ENCODE data around the gene ME1. TPM values are rescaled to one million over a fixed set of nuclear protein-coding genes. Genes with fewer than 3 reads are reported as not detected.
"Not testable (repeated sequence)": the region's sequence is repeated elsewhere in the genome, so short reads cannot be mapped to it uniquely, and the experiment has no call there.

Gene ME1
- total RNA-seq, 3 donors from 2014 or later, result 0.30 to 0.63 (median 0.55) TPM

- ATAC-seq; H3K4me1 Mint-ChIP-seq (ENCODE audit: low read depth); H3K36me3 Mint-ChIP-seq (ENCODE audit: insufficient read depth); H3K9me3 Mint-ChIP-seq; H3K27me3 Mint-ChIP-seq (ENCODE audit: low read depth); H3K4me3 Mint-ChIP-seq; DNase-seq: not testable (repeated sequence)
These were observed 19.2 kb upstream of the ME1 start for GRCh38 chr6:83450015-83450414.

GRCh38 chr6:83444086-83444699 lies 13.3 kb upstream of the ME1 start:
- not testable (repeated sequence) for H3K9me3 Mint-ChIP-seq; ATAC-seq; H3K36me3 Mint-ChIP-seq (ENCODE audit: insufficient read depth); H3K4me3 Mint-ChIP-seq; H3K4me1 Mint-ChIP-seq (ENCODE audit: low read depth); H3K27me3 Mint-ChIP-seq (ENCODE audit: low read depth); DNase-seq

- Mint-ChIP-seq H3K4me3 (no peak overlapping the region), H3K4me1 (ENCODE audit: low read depth) (no peaks in the 10 kb centered on the region), H3K36me3 (ENCODE audit: insufficient read depth) (no peaks in the 10 kb centered on the region), H3K9me3 (no peaks in the 10 kb centered on the region), H3K27me3 (ENCODE audit: low read depth) (peaks cover 2% of the 10 kb centered on the region)
- no peak for ATAC-seq
- no peak for DNase-seq
These were observed 12.7 kb upstream of the ME1 start for GRCh38 chr6:83443516-83443915.

- DNase-seq (no peak), ATAC-seq (no peak)
- Mint-ChIP-seq H3K4me3 (no peak overlapping the region), H3K36me3 (ENCODE audit: insufficient read depth) (no peaks in the 10 kb centered on the region), H3K4me1 (ENCODE audit: low read depth) (no peaks in the 10 kb centered on the region), H3K27me3 (ENCODE audit: low read depth) (peaks cover 2% of the 10 kb centered on the region), H3K9me3 (no peaks in the 10 kb centered on the region)
These were observed 11.9 kb upstream of the ME1 start for GRCh38 chr6:83442752-83443151.

DNA sequence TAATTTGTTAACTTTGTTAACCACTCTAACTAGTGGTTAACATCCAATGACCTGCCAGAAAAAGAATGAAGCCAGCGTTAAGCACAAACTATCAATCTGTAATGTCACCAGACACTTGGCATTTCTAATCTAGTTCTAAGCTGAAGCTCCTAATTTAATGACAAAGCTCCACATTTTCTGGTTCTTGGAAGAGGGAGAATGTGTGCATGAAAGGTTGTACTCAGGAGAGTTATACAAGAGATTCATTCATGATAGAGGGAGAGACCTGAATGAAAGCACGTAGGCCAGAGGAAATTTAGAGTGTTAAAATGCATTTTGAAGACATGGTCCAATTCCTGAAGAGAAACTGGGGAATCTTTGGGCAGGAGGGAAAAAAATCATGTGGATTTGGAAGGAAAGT lies 8.3 kb upstream of the ME1 start:
- ATAC-seq (no peak), DNase-seq (no peak)
- Mint-ChIP-seq H3K36me3 (ENCODE audit: insufficient read depth) (no peaks in the 10 kb centered on the region), H3K4me3 (no peak overlapping the region), H3K9me3 (no peaks in the 10 kb centered on the region), H3K27me3 (ENCODE audit: low read depth) (peaks cover 2% of the 10 kb centered on the region), H3K4me1 (ENCODE audit: low read depth) (no peaks in the 10 kb centered on the region)

DNA sequence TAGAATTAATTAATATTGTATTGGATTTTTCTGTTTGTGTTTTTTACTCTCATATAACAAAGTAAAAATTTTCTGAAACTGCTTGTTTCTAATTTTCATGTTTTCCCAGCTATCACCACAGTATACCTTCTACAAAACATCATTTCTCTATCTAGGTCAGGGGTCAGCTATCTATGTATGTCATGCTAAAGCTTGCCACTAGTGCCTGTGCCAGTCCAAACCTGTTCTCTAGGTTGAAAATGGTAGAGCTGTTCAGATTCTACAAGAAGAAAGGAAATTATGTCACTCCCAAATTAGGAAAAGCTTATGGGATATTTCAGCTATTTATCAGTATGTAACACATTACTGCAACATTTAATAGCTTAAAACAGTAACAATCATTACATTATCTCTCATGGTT lies 5.8 kb upstream of the ME1 start:
- DNase-seq (no peak), ATAC-seq (no peak)
- Mint-ChIP-seq H3K4me3 (no peak overlapping the region), H3K36me3 (ENCODE audit: insufficient read depth) (no peaks in the 10 kb centered on the region), H3K27me3 (ENCODE audit: low read depth) (peaks cover 7% of the 10 kb centered on the region), H3K4me1 (ENCODE audit: low read depth) (no peaks in the 10 kb centered on the region), H3K9me3 (no peaks in the 10 kb centered on the region)

- ATAC-seq (no peak), DNase-seq (no peak)
- Mint-ChIP-seq H3K27me3 (ENCODE audit: low read depth) (peaks cover 25% of the 10 kb centered on the region), H3K36me3 (ENCODE audit: insufficient read depth) (no peaks in the 10 kb centered on the region), H3K9me3 (no peaks in the 10 kb centered on the region), H3K4me3 (no peak overlapping the region), H3K4me1 (ENCODE audit: low read depth) (no peaks in the 10 kb centered on the region)
These were observed 2.3 kb upstream of the ME1 start for GRCh38 chr6:83433177-83433576.

- H3K4me1 Mint-ChIP-seq (ENCODE audit: low read depth), result no peaks in the 10 kb centered on the region
- H3K4me3 Mint-ChIP-seq, result no peak overlapping the region
- DNase-seq (no peak), ATAC-seq (no peak)
- H3K27me3 Mint-ChIP-seq (ENCODE audit: low read depth), result peaks cover 25% of the 10 kb centered on the region
- H3K36me3 Mint-ChIP-seq (ENCODE audit: insufficient read depth), result no peaks in the 10 kb centered on the region
- H3K9me3 Mint-ChIP-seq, result no peaks in the 10 kb centered on the region
These were observed 1.8 kb upstream of the ME1 start for GRCh38 chr6:83432636-83433035.

GRCh38 chr6:83431545-83432155 lies 799 bp upstream of the ME1 start:
- no peaks in the 10 kb centered on the region for H3K4me1 Mint-ChIP-seq (ENCODE audit: low read depth)
- no peak overlapping the region for H3K4me3 Mint-ChIP-seq
- no peak for ATAC-seq
- no peaks in the 10 kb centered on the region for H3K9me3 Mint-ChIP-seq
- DNase-seq, result no peak
- H3K27me3 Mint-ChIP-seq (ENCODE audit: low read depth), result peaks cover 25% of the 10 kb centered on the region
- no peaks in the 10 kb centered on the region for H3K36me3 Mint-ChIP-seq (ENCODE audit: insufficient read depth)

DNA sequence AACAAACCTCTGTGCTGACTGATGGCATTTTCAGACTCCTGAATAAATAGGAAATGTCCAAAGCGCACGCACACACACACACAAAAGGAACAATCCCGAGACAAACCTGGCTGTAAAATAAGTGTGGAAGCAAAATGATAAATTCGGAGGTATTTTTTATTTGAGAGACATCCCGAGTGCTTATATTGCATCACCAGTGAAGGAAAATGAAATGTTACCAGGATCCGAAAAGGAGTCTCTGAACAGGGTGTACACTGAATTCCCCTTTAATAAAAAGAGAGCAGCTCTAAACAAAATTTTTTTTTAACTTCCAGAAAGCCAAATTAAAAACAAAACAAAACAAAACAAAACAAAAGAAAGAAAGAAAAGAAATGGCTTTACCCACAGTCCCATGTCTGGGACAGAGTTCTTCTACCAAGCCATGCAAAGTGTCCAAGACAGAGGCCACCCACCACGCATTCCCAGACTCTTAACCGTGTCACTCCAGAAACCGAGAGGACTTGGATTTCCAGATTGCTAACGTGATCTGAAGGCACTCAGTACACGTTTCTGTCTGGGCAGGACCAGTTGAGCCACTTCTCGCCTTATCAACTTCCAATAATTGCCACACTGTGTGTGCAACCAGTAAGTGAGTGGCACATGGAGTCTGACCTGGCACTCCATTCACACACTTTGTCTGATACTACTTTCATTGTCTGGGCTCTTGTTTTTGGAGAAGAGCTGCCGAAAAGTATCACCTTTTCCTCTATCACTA lies 817 bp downstream of the ME1 start:
- Mint-ChIP-seq H3K27me3 (ENCODE audit: low read depth) (peaks cover 25% of the 10 kb centered on the region), H3K4me3 (peak overlapping the region; percentile 49), H3K4me1 (ENCODE audit: low read depth) (no peaks in the 10 kb centered on the region), H3K36me3 (ENCODE audit: insufficient read depth) (no peaks in the 10 kb centered on the region), H3K9me3 (peaks cover 8% of the 10 kb centered on the region)
- ATAC-seq, result peak in 1 of 2 donors; percentile 23
- DNase-seq, result no peak

GRCh38 chr6:83429269-83429668 lies 1.6 kb downstream of the ME1 start:
- no peak overlapping the region for H3K4me3 Mint-ChIP-seq
- H3K36me3 Mint-ChIP-seq (ENCODE audit: insufficient read depth), result no peaks in the 10 kb centered on the region
- DNase-seq (no peak), ATAC-seq (no peak)
- H3K9me3 Mint-ChIP-seq, result peaks cover 8% of the 10 kb centered on the region
- no peaks in the 10 kb centered on the region for H3K4me1 Mint-ChIP-seq (ENCODE audit: low read depth)
- H3K27me3 Mint-ChIP-seq (ENCODE audit: low read depth), result peaks cover 25% of the 10 kb centered on the region

DNA sequence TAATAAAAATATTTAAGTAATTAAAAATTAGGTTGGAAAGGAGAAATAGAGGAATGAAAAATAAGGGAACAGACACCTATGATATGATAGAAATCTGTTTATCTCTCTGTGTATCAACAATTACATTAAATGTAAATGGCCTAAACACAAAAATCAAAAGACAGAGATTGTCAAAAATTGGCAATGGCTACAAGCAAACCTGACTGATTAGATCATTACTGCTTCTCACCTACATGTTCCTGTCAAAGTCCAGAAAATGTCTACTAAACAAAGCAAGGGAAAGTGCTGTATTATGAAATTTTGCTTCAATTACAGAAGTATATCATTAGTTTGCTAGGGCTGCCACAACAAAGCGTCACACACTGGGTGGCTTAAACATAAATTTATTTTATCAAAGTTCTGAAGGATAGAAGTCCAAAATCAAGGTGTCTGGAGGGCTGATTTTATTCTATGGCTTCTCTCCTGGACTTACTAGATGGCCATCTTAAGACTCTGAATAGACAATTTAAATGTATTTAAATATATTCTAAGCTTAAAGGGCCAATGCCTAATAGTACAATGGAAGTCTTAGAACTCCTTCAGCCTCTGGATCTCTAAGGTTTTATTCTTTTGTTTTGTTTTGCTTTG lies 6.3 kb downstream of the ME1 start:
- no peak for ATAC-seq
- DNase-seq, result no peak
- H3K36me3 Mint-ChIP-seq (ENCODE audit: insufficient read depth), result no peaks in the 10 kb centered on the region
- no peaks in the 10 kb centered on the region for H3K4me1 Mint-ChIP-seq (ENCODE audit: low read depth)
- H3K27me3 Mint-ChIP-seq (ENCODE audit: low read depth), result peaks cover 2% of the 10 kb centered on the region
- H3K4me3 Mint-ChIP-seq, result no peak overlapping the region
- peaks cover 12% of the 10 kb centered on the region for H3K9me3 Mint-ChIP-seq

DNA sequence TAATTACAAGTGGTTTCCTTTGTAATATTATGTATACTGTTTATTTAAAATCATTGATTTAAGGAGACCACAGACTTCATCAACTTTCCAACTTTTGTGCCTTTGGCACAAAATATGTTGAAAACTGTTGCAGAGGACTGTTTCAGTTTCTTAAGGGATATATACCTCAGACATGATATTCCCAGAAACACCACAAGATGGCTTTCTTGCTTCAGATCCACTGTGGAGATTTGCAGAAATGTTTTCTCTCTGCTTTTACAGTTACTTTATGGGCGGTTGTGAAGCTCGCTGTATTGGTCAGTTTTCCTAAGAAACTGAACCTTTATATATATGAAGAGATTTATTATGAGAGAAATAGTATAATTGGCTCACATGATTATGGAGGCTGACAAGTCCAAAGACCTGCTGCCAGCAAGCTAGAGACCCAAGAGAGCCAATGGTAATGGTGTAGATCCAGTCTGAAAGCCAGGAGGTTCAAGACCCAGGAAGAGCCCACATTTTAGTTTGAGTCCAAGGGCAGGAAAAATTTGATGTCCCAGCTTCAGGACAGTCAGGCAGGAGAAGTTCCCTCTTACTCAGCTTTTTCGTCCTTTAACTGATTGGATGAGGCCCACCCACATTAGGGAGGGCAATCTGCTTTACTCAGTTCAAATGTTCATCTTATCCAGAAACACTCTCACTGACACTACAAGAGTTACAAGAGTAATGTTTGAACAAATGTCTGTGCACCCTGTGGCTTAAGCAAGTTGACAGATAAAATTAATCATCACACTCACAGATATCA lies 12.8 kb downstream of the ME1 start:
- Mint-ChIP-seq H3K36me3 (ENCODE audit: insufficient read depth) (no peaks in the 10 kb centered on the region), H3K9me3 (peaks cover 4% of the 10 kb centered on the region), H3K27me3 (ENCODE audit: low read depth) (no peaks in the 10 kb centered on the region), H3K4me1 (ENCODE audit: low read depth) (no peaks in the 10 kb centered on the region), H3K4me3 (no peak overlapping the region)
- ATAC-seq, result no peak
- DNase-seq, result no peak

DNA sequence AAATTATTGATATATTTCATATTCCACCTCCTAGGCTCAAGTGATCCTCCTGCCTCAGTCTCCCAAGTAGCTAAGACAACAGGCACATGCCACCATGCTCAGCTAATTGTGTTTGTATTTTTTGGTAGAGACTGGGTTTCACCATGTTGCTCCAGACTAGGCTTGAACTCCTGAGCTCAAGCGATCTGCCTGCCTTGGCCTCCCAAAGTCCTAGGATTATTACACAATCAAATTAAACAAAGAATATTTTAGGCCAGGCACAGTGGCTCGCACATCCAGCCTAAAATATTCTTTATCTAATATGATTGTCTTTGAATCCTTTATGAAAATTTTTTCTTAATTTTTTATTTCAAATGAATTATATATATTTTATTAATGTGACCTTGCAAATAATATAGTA lies 17.8 kb downstream of the ME1 start:
- Mint-ChIP-seq H3K4me1 (ENCODE audit: low read depth) (no peaks in the 10 kb centered on the region), H3K36me3 (ENCODE audit: insufficient read depth) (no peaks in the 10 kb centered on the region), H3K4me3 (no peak overlapping the region), H3K9me3 (no peaks in the 10 kb centered on the region), H3K27me3 (ENCODE audit: low read depth) (no peaks in the 10 kb centered on the region)
- no peak for ATAC-seq
- no peak for DNase-seq
